ENCODE results near the gene SBNO2. TPM values are rescaled to one million over a fixed set of nuclear protein-coding genes. Genes with fewer than 3 reads are reported as not detected.
A peak's percentile ranks its signal among the peaks of the same experiment; 100 is the strongest.

The SBNO2 gene
- total RNA-seq, 1 experiment from 2014 or later, result 46.3 TPM

- DNase-seq, result peak; percentile 100
- no peak overlapping the region for H3K56ac ChIP-seq (ENCODE audit: insufficient read length, low read depth, low read length)
- Mint-ChIP-seq H3K4me1 (peaks cover 3 to 9% of the 10 kb centered on the region in 2 experiments; a peak in 2 of 4 replicates), H3K36me3 (ENCODE audit: insufficient read depth in 1 of 3, low read depth in 3 of 3) (peaks cover 10 to 45% (median 37%) of the 10 kb centered on the region in 3 experiments; a peak in 6 of 7 replicates), H3K27me3 (ENCODE audit: low read depth) (peaks cover 1% of the 10 kb centered on the region), H3K27ac (peak overlapping the region; percentile 92 to 94 (median 93); a peak in 5 of 7 replicates), H3K9me3 (no peaks in the 10 kb centered on the region), H3K4me3 (peak overlapping the region; percentile 73 to 78)
- no peak overlapping the region for H3T11ph ChIP-seq (ENCODE audit: low read length)
- H2BK12ac ChIP-seq (ENCODE audit: insufficient read length, low read depth, low read length), result no peak overlapping the region
- no peak overlapping the region for H3K18ac ChIP-seq (ENCODE audit: insufficient read length, low read depth, low read length)
- no peaks in the 10 kb centered on the region for H3K4me1 ChIP-seq (ENCODE audit: insufficient read depth, low read length)
- no peak overlapping the region for H3K23ac ChIP-seq (ENCODE audit: insufficient read length, low read depth, low read length)
- no CpG with 5 or more reads among the region's 51 CpGs for WGBS (ENCODE audit: extremely low coverage, insufficient read length, low lambda C conversion rate)
- no peaks in the 10 kb centered on the region for H3K9me3 ChIP-seq (ENCODE audit: control insufficient read depth, low read depth, low read length)
- no peak overlapping the region for H3K27ac ChIP-seq (ENCODE audit: insufficient read length, low read depth, low read length)
- H3K4me2 ChIP-seq (ENCODE audit: insufficient read depth, insufficient read length, low read length), result peak overlapping the region; percentile 26
- H3K9ac ChIP-seq (ENCODE audit: extremely low read depth, insufficient read length, low read length), result no peak overlapping the region
- H4K91ac ChIP-seq (ENCODE audit: insufficient read length, low read depth, low read length), result no peak overlapping the region
- H4K5ac ChIP-seq (ENCODE audit: insufficient read length, low read depth, low read length), result no peak overlapping the region
- no peaks in the 10 kb centered on the region for H3K79me2 ChIP-seq (ENCODE audit: insufficient read depth, low read length)
- H3K23me2 ChIP-seq (ENCODE audit: insufficient read length, low read depth, low read length, poor library complexity, severe bottlenecking), result no peaks in the 10 kb centered on the region
- TF ChIP-seq CTCF (conservative IDR thresholded peaks at IDR 0.05), result no peak
- no peaks in the 10 kb centered on the region for H4K20me1 ChIP-seq (ENCODE audit: control insufficient read depth, insufficient read depth, insufficient read length)
- no peaks in the 10 kb centered on the region for H3K27me3 ChIP-seq (ENCODE audit: insufficient read depth, low read length)
- no peak overlapping the region for H2BK120ac ChIP-seq (ENCODE audit: low read depth, low read length, poor library complexity, severe bottlenecking)
- H2BK15ac ChIP-seq (ENCODE audit: low read depth, low read length), result no peak overlapping the region
- H2AK5ac ChIP-seq (ENCODE audit: insufficient read length, low read length), result no peak overlapping the region
- H2BK5ac ChIP-seq (ENCODE audit: insufficient read length, low read length), result no peak overlapping the region
- H2BK20ac ChIP-seq (ENCODE audit: low read depth, low read length, poor library complexity, severe bottlenecking), result no peak overlapping the region
- H3K4ac ChIP-seq (ENCODE audit: low read depth, low read length), result no peak overlapping the region
- H3K14ac ChIP-seq (ENCODE audit: insufficient read depth, low read length), result no peak overlapping the region
- no peak overlapping the region for H2AFZ ChIP-seq (ENCODE audit: low read length)
- no peak overlapping the region for H4K8ac ChIP-seq (replicated peaks; ENCODE audit: insufficient read length, low read depth, low read length)
- H3K79me1 ChIP-seq (ENCODE audit: insufficient read depth, low read depth, low read length, poor library complexity, severe bottlenecking), result no peaks in the 10 kb centered on the region
Measured at GRCh38 chr19:1082165-1082927, 91.7 kb downstream of the SBNO2 start.
